Endothelial cell of umbilical vein (primary cell): Measurements from ENCODE around the gene MICAL3. TPM values are rescaled to one million over a fixed set of nuclear protein-coding genes. Genes with fewer than 3 reads are reported as not detected.

Experiments
- BruUV-seq: library from RNA; stranded (reverse); fragments of 400-500 nt; replicated peaks from 2 replicates; lab custom pipeline; 2021; lab: Mats Ljungman, UMichigan
- CTCF ChIA-PET: fragments of 300-600, 350-600 bp; sonication (Branson Sonifier 250); formaldehyde crosslinking; loops from one replicate; lab custom pipeline; 2021; ENCODE audit warnings: antibody characterized with exemption, inconsistent platforms; lab: Charles Lee
- POLR2A ChIA-PET: fragments of 300-600, 350-600 bp; sonication (Branson Sonifier 250); formaldehyde crosslinking; loops from one replicate; lab custom pipeline; 2021; ENCODE audit warnings: antibody characterized with exemption, inconsistent platforms; lab: Charles Lee
- DNase-seq: peaks from one replicate; pipeline ENCODE4 v3.0.0-alpha.2; 2011; ENCODE audit warnings: low read depth, low spot score
- FAIRE-seq: peaks from 2 replicates; lab custom pipeline; 2011; peaks lifted over from hg19 to GRCh38; lab: Jason Lieb, UNC
- H2AFZ ChIP-seq: 2 replicates; pipeline ENCODE4 v1.6.0; 2012; ENCODE audit warnings: low read depth, low read length, control low read depth, inconsistent platforms
- H3K27ac ChIP-seq: 2 replicates; pipeline ENCODE4 v1.5.1; 2011; ENCODE audit warnings: low read depth, mild to moderate bottlenecking, control low read depth, low read length, moderate library complexity; ENCODE audit not compliant: insufficient read depth
- H3K27me3 ChIP-seq, 2 experiments: 2 replicates each; pipeline versions ENCODE4 v1.6.0 to v1.6.1; 2011; ENCODE audit warnings: low read length in 2 of 2, mixed read lengths in 1 of 2; ENCODE audit not compliant: control insufficient read depth in 2 of 2, insufficient read depth in 2 of 2
- H3K36me3 ChIP-seq, 2 experiments: 2 replicates in 1 of 2; 3 replicates in 1 of 2; pipeline ENCODE4 v1.5.1; 2011; ENCODE audit warnings: low read length in 2 of 2, mild to moderate bottlenecking in 1 of 2, moderate library complexity in 1 of 2; ENCODE audit not compliant: control insufficient read depth in 2 of 2, insufficient read depth in 2 of 2; ENCODE audit errors: extremely low read depth in 1 of 2
- H3K4me1 ChIP-seq: 3 replicates; pipeline ENCODE4 v1.5.1; 2011; ENCODE audit warnings: mild to moderate bottlenecking, low read length; ENCODE audit not compliant: control insufficient read depth, insufficient read depth; ENCODE audit errors: extremely low read depth
- H3K4me2 ChIP-seq: 2 replicates; pipeline ENCODE4 v1.6.1; 2011; ENCODE audit warnings: low read length, control low read depth, mixed read lengths; ENCODE audit not compliant: insufficient read depth
- H3K4me3 ChIP-seq, 3 experiments: fragments of 200-600 bp in 1 of 3; sonication (generic), shearing (Covaris generic) in 1 of 3; replicated peaks in 1 of 3; 2 replicates each; pipeline ENCODE4 v1.5.1; 2011 to 2016; ENCODE audit warnings: control low read depth in 3 of 3, low read length in 3 of 3, mild to moderate bottlenecking in 2 of 3, inconsistent platforms in 1 of 3, low read depth in 1 of 3, moderate library complexity in 1 of 3; ENCODE audit not compliant: insufficient read depth in 1 of 3
- H3K79me2 ChIP-seq: 2 replicates; pipeline ENCODE4 v1.6.0; 2012; ENCODE audit warnings: low read length, inconsistent platforms; ENCODE audit not compliant: control insufficient read depth, insufficient read depth
- H3K9ac ChIP-seq: replicated peaks from 2 replicates; pipeline ENCODE3; 2011; ENCODE audit warnings: low read length, control low read depth; ENCODE audit not compliant: insufficient read depth; ENCODE audit errors: extremely low read depth
- H3K9me1 ChIP-seq: replicated peaks from 3 replicates; pipeline ENCODE4 v1.6.0; 2011; ENCODE audit warnings: mild to moderate bottlenecking, low read length; ENCODE audit not compliant: control insufficient read depth, insufficient read depth; ENCODE audit errors: extremely low read depth
- H3K9me3 ChIP-seq: replicated peaks from 2 replicates; pipeline ENCODE4 v1.5.1; 2012; ENCODE audit warnings: low read length, inconsistent platforms; ENCODE audit not compliant: control insufficient read depth, insufficient read depth
- H4K20me1 ChIP-seq: replicated peaks from 2 replicates; pipeline ENCODE3; 2011; ENCODE audit warnings: mild to moderate bottlenecking, low read length; ENCODE audit not compliant: control insufficient read depth, insufficient read depth; ENCODE audit errors: extremely low read depth
- CTCF ChIP-seq, 2 donors: IDR thresholded peaks; 1 replicate in 1 of 2; 2 replicates in 1 of 2; pipeline ENCODE4 v1.5.1; 2011; ENCODE audit warnings: low read length in 2 of 2, mild to moderate bottlenecking in 2 of 2, moderate library complexity in 2 of 2, control low read depth in 1 of 2, inconsistent platforms in 1 of 2, low read depth in 1 of 2; ENCODE audit not compliant: insufficient read depth in 1 of 2; ENCODE audit errors: extremely low read depth in 1 of 2
- EZH2 ChIP-seq: IDR thresholded peaks from 2 replicates; pipeline ENCODE4 v1.6.1; 2012; ENCODE audit warnings: borderline replicate concordance, low read depth, mild to moderate bottlenecking, moderate library complexity, low read length, inconsistent platforms; ENCODE audit not compliant: severe bottlenecking
- FOS ChIP-seq: IDR thresholded peaks from 2 replicates; pipeline ENCODE4 v1.6.1; 2011; ENCODE audit warnings: mild to moderate bottlenecking, low read length, moderate library complexity, borderline replicate concordance; ENCODE audit not compliant: insufficient read depth
- GATA2 ChIP-seq: IDR thresholded peaks from 2 replicates; pipeline ENCODE4 v1.7.0; 2011; ENCODE audit warnings: low read depth, mild to moderate bottlenecking, moderate library complexity, mixed read lengths, low read length; ENCODE audit not compliant: insufficient read length, insufficient read depth
- JUN ChIP-seq: IDR thresholded peaks from 2 replicates; pipeline ENCODE4 v1.6.1; 2011; ENCODE audit warnings: borderline replicate concordance, low read depth; ENCODE audit not compliant: insufficient read length, insufficient read depth
- MAX ChIP-seq: IDR thresholded peaks from 2 replicates; pipeline ENCODE4 v1.6.1; 2011; ENCODE audit not compliant: insufficient read depth, insufficient read length
- MYC ChIP-seq: IDR thresholded peaks from one replicate; pipeline ENCODE4 v1.6.1; 2011; ENCODE audit warnings: mild to moderate bottlenecking, low read depth, low read length
- POLR2A ChIP-seq: IDR thresholded peaks from 2 replicates; pipeline ENCODE4 v1.6.1; 2012; ENCODE audit warnings: low read depth, mild to moderate bottlenecking, control low read depth, low read length
- POLR2AphosphoS5 ChIP-seq: IDR thresholded peaks from 2 replicates; pipeline ENCODE4 v1.6.1; 2012; ENCODE audit warnings: low read depth, mild to moderate bottlenecking, control low read depth, low read length, moderate library complexity; ENCODE audit not compliant: insufficient read depth
- dilution Hi-C: fragments of 300-500 bp; cut with MboI; formaldehyde crosslinking; loops from one replicate; pipeline ENCODE4 v1.15.0; 2019; ENCODE audit warnings: low sequenced_read_pairs; ENCODE audit not compliant: extremely low pct_ligation_motif_present
- intact Hi-C: fragments of 100-400 bp; cut with micrococcal nuclease; formaldehyde crosslinking; loops from one replicate; pipeline ENCODE4 v1.10.0; 2022
- polyA plus RNA-seq, 4 experiments: library from polyadenylated mRNA; depleted of rRNA in 3 of 4; stranded (reverse) in 3 of 4; unstranded in 1 of 4; fragments of >200 nt; gene quantifications; 2 replicates each; pipeline versions ENCODE4 v1.2.1 to v1.2.3, GENCODE V29; 2011 to 2012; ENCODE audit warnings: missing spikeins in 1 of 4
- total RNA-seq: library from RNA; stranded (reverse); gene quantifications from 2 replicates; pipeline ENCODE4 v1.2.3, GENCODE V29; 2021

MICAL3 gene
- total and polyA plus RNA-seq, 2 donors (not counting 3 experiments of a cell fraction or from before 2014, with no cell fraction given): 14.5 to 63.7 TPM

DNA sequence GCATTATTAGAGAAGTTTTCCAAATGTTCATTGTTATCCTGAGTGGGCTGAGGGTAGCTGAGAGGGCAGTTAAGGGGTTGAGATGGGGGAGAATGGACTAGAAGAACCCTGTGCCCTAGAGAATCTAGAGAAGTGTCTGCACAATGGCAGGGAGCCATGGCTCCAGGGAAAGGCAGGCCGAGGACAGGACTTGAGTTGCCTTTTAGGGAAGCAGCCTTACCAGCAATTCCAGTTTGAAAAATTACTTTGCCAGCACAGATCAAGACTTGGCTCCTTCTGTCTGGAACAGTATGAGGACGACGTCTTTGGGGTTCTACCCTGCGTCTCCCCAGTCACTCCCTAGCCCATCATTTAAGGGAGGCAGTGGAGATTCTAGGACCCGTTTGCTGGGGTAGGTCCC lies 25.7 kb upstream of the MICAL3 start:
- ChIA-PET POLR2A (no interaction called here), CTCF (interaction anchor here (1.1 kb wide), 1 partner anchor 26 kb away, joined by 3 read pairs; no protein-coding TSS in a partner anchor)
- Histone ChIP-seq H3K4me1 (no peaks in the 10 kb centered on the region), H3K9ac (no peak overlapping the region), H3K36me3 (no peaks in the 10 kb centered on the region), H3K9me1 (no peaks in the 10 kb centered on the region), H3K27ac (no peak overlapping the region), H3K79me2 (no peaks in the 10 kb centered on the region), H4K20me1 (no peaks in the 10 kb centered on the region), H3K4me3 (no peak overlapping the region), H3K27me3 (no peaks in the 10 kb centered on the region), H3K4me2 (no peak overlapping the region), H2AFZ (no peak overlapping the region), H3K9me3 (no peaks in the 10 kb centered on the region)
- dilution Hi-C loops: no loop called here
- no peak for TF ChIP-seq EZH2
- TF ChIP-seq POLR2A: no peak
- no peak for TF ChIP-seq JUN
- no peak for TF ChIP-seq POLR2AphosphoS5
- TF ChIP-seq CTCF (IDR thresholded peaks at IDR 0.05; ENCODE audit: extremely low read depth in 1 of 2, insufficient read depth in 1 of 2, low read depth in 1 of 2, low read length in 2 of 2): no peak
- TF ChIP-seq MAX: no peak
- TF ChIP-seq MYC: no peak
- no peak for TF ChIP-seq FOS
- no peak for TF ChIP-seq GATA2
- DNase-seq (no peak), FAIRE-seq (no peak)
- intact Hi-C loops: no loop called here
- no TSS peak for BruUV-seq
